Measurements from ENCODE around the gene PPP3CA.

- TF ChIP-seq POLR2A (IDR thresholded peaks at IDR 0.05; ENCODE audit: extremely low read depth, insufficient read length) (no peak), CTCF (IDR thresholded peaks at IDR 0.05; ENCODE audit: low read depth, low read length) (no peak), MAX (IDR thresholded peaks at IDR 0.05; ENCODE audit: low read depth, low read length) (no peak)
Measured at GRCh38 chr4:101160792-101161592, 186.3 kb downstream of the PPP3CA start.

Data from NB4 (cell line).